Muscle of arm (tissue), 14 donors: ENCODE data around the gene DGKQ. TPM values are rescaled to one million over a fixed set of nuclear protein-coding genes. Genes with fewer than 3 reads are reported as not detected.
A peak's percentile ranks its signal among the peaks of the same experiment; 100 is the strongest.

Experiments
- DNase-seq: peaks from one replicate; pipeline ENCODE4 v3.0.0-alpha.2; 2013
- long read RNA-seq, 11 donors: transcript quantifications; one replicate each; lab custom pipeline, GENCODE V29; 2026
- polyA plus RNA-seq, 12 donors: library from polyadenylated mRNA; unstranded; fragments of 120-200 nt; gene quantifications; one replicate each; pipeline ENCODE4 v1.2.1, GENCODE V29; 2013; ENCODE audit not compliant: insufficient read length in 12 of 12

DGKQ gene
- polyA plus RNA-seq, result 10 to 100 TPM in 1 of 12 donors, 1 to 10 TPM in 10, not detected in 1; 3.2 to 19.4 (median 4.5) TPM
- long read RNA-seq, donor 1, full-length matches to known transcripts, result 1 of 1 reads
- long read RNA-seq, donor 1, partial matches to known transcripts, result 0 of 1 reads
- long read RNA-seq, donor 1, other reads (novel, unspliced or antisense), result 0 of 1 reads
- long read RNA-seq, donor 2, result 0 reads
- long read RNA-seq, donor 3, result 0 reads
- long read RNA-seq, donor 4, result 0 reads
- long read RNA-seq, donor 5, result 0 reads
- long read RNA-seq, donor 6, result 0 reads
- long read RNA-seq, donor 7, full-length matches to known transcripts, result 1 of 1 reads
- long read RNA-seq, donor 7, partial matches to known transcripts, result 0 of 1 reads
- long read RNA-seq, donor 7, other reads (novel, unspliced or antisense), result 0 of 1 reads
- long read RNA-seq, donor 8, result 0 reads
- long read RNA-seq, donor 9, full-length matches to known transcripts, result 1 of 146 reads
- long read RNA-seq, donor 9, partial matches to known transcripts, result 138 of 146 reads
- long read RNA-seq, donor 9, other reads (novel, unspliced or antisense), result 7 of 146 reads
- long read RNA-seq, donor 10, full-length matches to known transcripts, result 1 of 1 reads
- long read RNA-seq, donor 10, partial matches to known transcripts, result 0 of 1 reads
- long read RNA-seq, donor 10, other reads (novel, unspliced or antisense), result 0 of 1 reads
- long read RNA-seq, donor 11, result 0 reads

GRCh38 chr4:973431-974397, at the start of gene DGKQ:
Gene DGKQ, minus strand, starts transcription at chr4:973569. Its CDS starts 87 bp downstream, at chr4:973482.
- DNase-seq, result peak; percentile 69

GRCh38 chr4:1022739-1023066, 49.3 kb upstream of the DGKQ start:
- DNase-seq, result no peak

- no peak for DNase-seq
Measured at GRCh38 chr4:1022051-1022738, 48.8 kb upstream of the DGKQ start.

GRCh38 chr4:1021386-1022050, 48.1 kb upstream of the DGKQ start:
- DNase-seq, result no peak

- no peak for DNase-seq
Measured at GRCh38 chr4:1019729-1020470, 46.5 kb upstream of the DGKQ start.

- no peak for DNase-seq
Measured at GRCh38 chr4:1019320-1019719, 46.0 kb upstream of the DGKQ start.

- DNase-seq, result no peak
Measured at GRCh38 chr4:1018147-1019020, 45.0 kb upstream of the DGKQ start.

GRCh38 chr4:1017706-1018105, 44.3 kb upstream of the DGKQ start:
- no peak for DNase-seq

- no peak for DNase-seq
Measured at GRCh38 chr4:1017211-1017610, 43.8 kb upstream of the DGKQ start.

GRCh38 chr4:1015746-1016145, 42.4 kb upstream of the DGKQ start:
- no peak for DNase-seq

GRCh38 chr4:1015179-1015578, 41.8 kb upstream of the DGKQ start:
- no peak for DNase-seq

GRCh38 chr4:1014291-1015167, 41.2 kb upstream of the DGKQ start:
- no peak for DNase-seq

- no peak for DNase-seq
Measured at GRCh38 chr4:1013225-1014073, 40.1 kb upstream of the DGKQ start.

- no peak for DNase-seq
Measured at GRCh38 chr4:1012034-1012739, 38.8 kb upstream of the DGKQ start.

- DNase-seq, result no peak
Measured at GRCh38 chr4:1011666-1012033, 38.3 kb upstream of the DGKQ start.

GRCh38 chr4:1011022-1011665, 37.8 kb upstream of the DGKQ start, which contains the start of gene FGFRL1:
Gene FGFRL1, plus strand, starts transcription at chr4:1011626. Its CDS starts 860 bp downstream, at chr4:1012486.
- peak; percentile 89 for DNase-seq
